ENCODE measurements around the gene INPP5B. TPM values are rescaled to one million over a fixed set of nuclear protein-coding genes. Genes with fewer than 3 reads are reported as not detected.

Gene INPP5B
- total RNA-seq, 1 experiment from 2014 or later = 26.8 TPM

DNA sequence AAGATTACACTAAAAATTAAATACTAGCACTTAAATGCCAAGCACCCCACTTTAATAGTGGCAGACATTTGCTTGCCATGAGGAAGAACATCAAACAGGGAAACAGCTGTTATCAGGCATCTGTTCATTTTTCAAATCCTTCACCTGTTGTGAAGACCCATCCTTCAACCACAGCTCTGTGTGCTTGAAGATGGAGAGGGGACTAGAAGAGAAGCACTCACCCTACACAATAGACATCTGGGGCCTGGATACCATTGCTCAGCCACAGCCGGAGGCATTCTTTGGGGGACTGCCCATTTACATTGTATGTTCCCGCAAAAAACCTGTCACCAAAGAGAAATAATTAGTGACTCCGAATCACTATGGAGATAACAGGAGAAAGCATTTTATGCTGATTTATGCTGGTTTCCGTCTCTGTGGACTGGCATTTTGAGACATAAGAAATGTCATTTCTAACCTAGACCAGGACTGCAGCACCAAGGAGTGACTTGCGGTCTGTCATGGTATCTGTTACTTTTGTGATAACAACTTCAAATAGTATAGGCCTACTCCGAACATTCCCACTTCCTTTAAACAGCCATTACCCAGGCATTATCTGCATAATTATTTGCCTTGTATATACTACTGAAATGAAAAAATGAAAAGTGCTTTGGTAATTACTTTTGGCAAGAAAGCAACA is 58.7 kb downstream of the INPP5B start:
- Mint-ChIP-seq H3K4me3 (no peak overlapping the region), H3K27me3 (ENCODE audit: low read depth) (no peaks in the 10 kb centered on the region), H3K27ac (no peak overlapping the region), H3K4me1 (no peaks in the 10 kb centered on the region), H3K9me3 (no peaks in the 10 kb centered on the region), H3K36me3 (peaks cover 37% of the 10 kb centered on the region)
- ATAC-seq (no peak), DNase-seq (ENCODE audit: low spot score) (no peak)
- POLR2A ChIA-PET = no interaction called here
- TF ChIP-seq HMGA2 (CRISPR knock-in tag; IDR thresholded peaks at IDR 0.05) (no peak), RORB (CRISPR knock-in tag; IDR thresholded peaks at IDR 0.05) (no peak), EMX1 (CRISPR knock-in tag; IDR thresholded peaks at IDR 0.05) (no peak), FOXP1 (CRISPR knock-in tag; IDR thresholded peaks at IDR 0.05; ENCODE audit: borderline replicate concordance) (no peak)
- TF ChIP-seq, protein P1, sequence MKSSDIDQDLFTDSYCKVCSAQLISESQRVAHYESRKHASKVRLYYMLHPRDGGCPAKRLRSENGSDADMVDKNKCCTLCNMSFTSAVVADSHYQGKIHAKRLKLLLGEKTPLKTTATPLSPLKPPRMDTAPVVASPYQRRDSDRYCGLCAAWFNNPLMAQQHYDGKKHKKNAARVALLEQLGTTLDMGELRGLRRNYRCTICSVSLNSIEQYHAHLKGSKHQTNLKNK (CRISPR knock-in tag; IDR thresholded peaks at IDR 0.05) = no peak
- CTCF ChIA-PET = interaction anchor here (1.8 kb wide), 1 partner anchor 44 kb away, joined by 4 read pairs; no protein-coding TSS in a partner anchor

DNA sequence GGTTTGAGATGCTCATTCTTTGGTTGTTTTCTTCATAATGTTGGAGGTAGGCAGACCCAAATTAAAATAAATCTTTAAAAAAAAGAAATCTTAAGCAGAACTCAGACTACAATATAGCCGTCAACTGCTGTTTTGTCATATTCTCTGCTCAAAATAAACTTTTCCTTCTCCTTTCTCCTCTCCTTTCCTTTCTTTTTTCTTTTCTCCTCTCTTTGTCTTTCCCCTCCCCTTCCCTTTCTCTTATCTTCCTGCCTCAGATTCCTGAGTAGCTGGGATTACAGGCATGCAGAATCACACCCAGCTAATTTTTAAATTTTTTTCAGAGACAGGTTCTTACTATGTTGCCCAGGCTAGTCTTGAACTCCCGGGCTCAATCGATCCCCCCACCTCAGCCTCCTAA is 62.7 kb downstream of the INPP5B start:
- no peak for TF ChIP-seq TP53 (CRISPR knock-in tag; IDR thresholded peaks at IDR 0.05)
- TF ChIP-seq, protein P2, sequence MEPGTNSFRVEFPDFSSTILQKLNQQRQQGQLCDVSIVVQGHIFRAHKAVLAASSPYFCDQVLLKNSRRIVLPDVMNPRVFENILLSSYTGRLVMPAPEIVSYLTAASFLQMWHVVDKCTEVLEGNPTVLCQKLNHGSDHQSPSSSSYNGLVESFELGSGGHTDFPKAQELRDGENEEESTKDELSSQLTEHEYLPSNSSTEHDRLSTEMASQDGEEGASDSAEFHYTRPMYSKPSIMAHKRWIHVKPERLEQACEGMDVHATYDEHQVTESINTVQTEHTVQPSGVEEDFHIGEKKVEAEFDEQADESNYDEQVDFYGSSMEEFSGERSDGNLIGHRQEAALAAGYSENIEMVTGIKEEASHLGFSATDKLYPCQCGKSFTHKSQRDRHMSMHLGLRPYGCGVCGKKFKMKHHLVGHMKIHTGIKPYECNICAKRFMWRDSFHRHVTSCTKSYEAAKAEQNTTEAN (CRISPR knock-in tag; IDR thresholded peaks at IDR 0.05) = no peak
- no peak for TF ChIP-seq GTF2I (CRISPR knock-in tag; conservative IDR thresholded peaks at IDR 0.05)
- ChIA-PET POLR2A (no interaction called here), CTCF (interaction anchor here (0.9 kb wide), 1 partner anchor 52 kb away, joined by 3 read pairs; no protein-coding TSS in a partner anchor)
- H3K36me3 Mint-ChIP-seq = peaks cover 55% of the 10 kb centered on the region
- no peaks in the 10 kb centered on the region for H3K4me1 Mint-ChIP-seq
- ATAC-seq (no peak), DNase-seq (ENCODE audit: low spot score) (no peak)
- H3K27ac Mint-ChIP-seq = no peak overlapping the region
- H3K27me3 Mint-ChIP-seq (ENCODE audit: low read depth) = no peaks in the 10 kb centered on the region
- no peak overlapping the region for H3K4me3 Mint-ChIP-seq
- no peaks in the 10 kb centered on the region for H3K9me3 Mint-ChIP-seq

DNA sequence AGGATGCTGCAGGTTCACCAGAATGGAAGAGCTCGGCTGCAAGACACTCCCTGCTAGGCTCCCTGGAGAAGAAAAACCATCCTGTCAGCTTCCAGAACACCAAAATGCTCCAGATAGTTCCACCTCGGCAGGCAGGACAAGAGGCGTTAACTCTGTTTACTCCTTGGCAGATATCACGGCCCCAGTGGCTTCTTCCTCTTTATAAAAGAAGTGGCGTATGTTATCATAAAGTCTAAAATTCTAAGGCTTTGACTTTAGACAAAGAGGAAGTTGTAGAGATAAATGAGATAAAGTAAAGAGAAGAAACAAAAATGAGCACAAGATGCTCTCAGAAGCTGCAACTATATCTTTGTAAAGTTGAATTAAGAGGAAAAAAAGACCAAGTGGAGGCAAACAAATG is 63.2 kb downstream of the INPP5B start:
- no peaks in the 10 kb centered on the region for H3K27me3 Mint-ChIP-seq (ENCODE audit: low read depth)
- peaks cover 55% of the 10 kb centered on the region for H3K36me3 Mint-ChIP-seq

More for the DNA sequence above, 63.2 kb downstream of the INPP5B start:
- ChIA-PET POLR2A (no interaction called here), CTCF (interaction anchor here (0.9 kb wide), 1 partner anchor 52 kb away, joined by 3 read pairs; no protein-coding TSS in a partner anchor)
- Mint-ChIP-seq H3K4me1 (no peaks in the 10 kb centered on the region), H3K9me3 (no peaks in the 10 kb centered on the region), H3K4me3 (no peak overlapping the region), H3K27ac (no peak overlapping the region)
- TF ChIP-seq SMAD4 (CRISPR knock-in tag; IDR thresholded peaks at IDR 0.05) = no peak
- TF ChIP-seq, protein P3, sequence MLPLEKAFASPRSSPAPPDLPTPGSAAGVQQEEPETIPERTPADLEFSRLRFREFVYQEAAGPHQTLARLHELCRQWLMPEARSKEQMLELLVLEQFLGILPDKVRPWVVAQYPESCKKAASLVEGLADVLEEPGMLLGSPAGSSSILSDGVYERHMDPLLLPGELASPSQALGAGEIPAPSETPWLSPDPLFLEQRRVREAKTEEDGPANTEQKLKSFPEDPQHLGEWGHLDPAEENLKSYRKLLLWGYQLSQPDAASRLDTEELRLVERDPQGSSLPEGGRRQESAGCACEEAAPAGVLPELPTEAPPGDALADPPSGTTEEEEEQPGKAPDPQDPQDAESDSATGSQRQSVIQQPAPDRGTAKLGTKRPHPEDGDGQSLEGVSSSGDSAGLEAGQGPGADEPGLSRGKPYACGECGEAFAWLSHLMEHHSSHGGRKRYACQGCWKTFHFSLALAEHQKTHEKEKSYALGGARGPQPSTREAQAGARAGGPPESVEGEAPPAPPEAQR (CRISPR knock-in tag; IDR thresholded peaks at IDR 0.05) = no peak
- no peak for TF ChIP-seq FOXP1 (CRISPR knock-in tag; IDR thresholded peaks at IDR 0.05; ENCODE audit: borderline replicate concordance)
- no peak for TF ChIP-seq GABPB1 (CRISPR knock-in tag; IDR thresholded peaks at IDR 0.05)
- TF ChIP-seq, protein P4, sequence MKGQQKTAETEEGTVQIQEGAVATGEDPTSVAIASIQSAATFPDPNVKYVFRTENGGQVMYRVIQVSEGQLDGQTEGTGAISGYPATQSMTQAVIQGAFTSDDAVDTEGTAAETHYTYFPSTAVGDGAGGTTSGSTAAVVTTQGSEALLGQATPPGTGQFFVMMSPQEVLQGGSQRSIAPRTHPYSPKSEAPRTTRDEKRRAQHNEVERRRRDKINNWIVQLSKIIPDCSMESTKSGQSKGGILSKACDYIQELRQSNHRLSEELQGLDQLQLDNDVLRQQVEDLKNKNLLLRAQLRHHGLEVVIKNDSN (CRISPR knock-in tag; IDR thresholded peaks at IDR 0.05) = no peak
- TF ChIP-seq, protein P5, sequence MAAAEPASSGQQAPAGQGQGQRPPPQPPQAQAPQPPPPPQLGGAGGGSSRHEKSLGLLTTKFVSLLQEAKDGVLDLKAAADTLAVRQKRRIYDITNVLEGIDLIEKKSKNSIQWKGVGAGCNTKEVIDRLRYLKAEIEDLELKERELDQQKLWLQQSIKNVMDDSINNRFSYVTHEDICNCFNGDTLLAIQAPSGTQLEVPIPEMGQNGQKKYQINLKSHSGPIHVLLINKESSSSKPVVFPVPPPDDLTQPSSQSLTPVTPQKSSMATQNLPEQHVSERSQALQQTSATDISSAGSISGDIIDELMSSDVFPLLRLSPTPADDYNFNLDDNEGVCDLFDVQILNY (CRISPR knock-in tag; IDR thresholded peaks at IDR 0.05) = no peak
- TF ChIP-seq JUN (CRISPR knock-in tag; IDR thresholded peaks at IDR 0.05) = no peak
- TF ChIP-seq, protein P6, sequence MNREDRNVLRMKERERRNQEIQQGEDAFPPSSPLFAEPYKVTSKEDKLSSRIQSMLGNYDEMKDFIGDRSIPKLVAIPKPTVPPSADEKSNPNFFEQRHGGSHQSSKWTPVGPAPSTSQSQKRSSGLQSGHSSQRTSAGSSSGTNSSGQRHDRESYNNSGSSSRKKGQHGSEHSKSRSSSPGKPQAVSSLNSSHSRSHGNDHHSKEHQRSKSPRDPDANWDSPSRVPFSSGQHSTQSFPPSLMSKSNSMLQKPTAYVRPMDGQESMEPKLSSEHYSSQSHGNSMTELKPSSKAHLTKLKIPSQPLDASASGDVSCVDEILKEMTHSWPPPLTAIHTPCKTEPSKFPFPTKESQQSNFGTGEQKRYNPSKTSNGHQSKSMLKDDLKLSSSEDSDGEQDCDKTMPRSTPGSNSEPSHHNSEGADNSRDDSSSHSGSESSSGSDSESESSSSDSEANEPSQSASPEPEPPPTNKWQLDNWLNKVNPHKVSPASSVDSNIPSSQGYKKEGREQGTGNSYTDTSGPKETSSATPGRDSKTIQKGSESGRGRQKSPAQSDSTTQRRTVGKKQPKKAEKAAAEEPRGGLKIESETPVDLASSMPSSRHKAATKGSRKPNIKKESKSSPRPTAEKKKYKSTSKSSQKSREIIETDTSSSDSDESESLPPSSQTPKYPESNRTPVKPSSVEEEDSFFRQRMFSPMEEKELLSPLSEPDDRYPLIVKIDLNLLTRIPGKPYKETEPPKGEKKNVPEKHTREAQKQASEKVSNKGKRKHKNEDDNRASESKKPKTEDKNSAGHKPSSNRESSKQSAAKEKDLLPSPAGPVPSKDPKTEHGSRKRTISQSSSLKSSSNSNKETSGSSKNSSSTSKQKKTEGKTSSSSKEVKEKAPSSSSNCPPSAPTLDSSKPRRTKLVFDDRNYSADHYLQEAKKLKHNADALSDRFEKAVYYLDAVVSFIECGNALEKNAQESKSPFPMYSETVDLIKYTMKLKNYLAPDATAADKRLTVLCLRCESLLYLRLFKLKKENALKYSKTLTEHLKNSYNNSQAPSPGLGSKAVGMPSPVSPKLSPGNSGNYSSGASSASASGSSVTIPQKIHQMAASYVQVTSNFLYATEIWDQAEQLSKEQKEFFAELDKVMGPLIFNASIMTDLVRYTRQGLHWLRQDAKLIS (CRISPR knock-in tag; IDR thresholded peaks at IDR 0.05; ENCODE audit: borderline replicate concordance) = no peak
- TF ChIP-seq GRHL2 (CRISPR knock-in tag; IDR thresholded peaks at IDR 0.05; ENCODE audit: insufficient replicate concordance, severe bottlenecking) = no peak
- TF ChIP-seq, protein P7, sequence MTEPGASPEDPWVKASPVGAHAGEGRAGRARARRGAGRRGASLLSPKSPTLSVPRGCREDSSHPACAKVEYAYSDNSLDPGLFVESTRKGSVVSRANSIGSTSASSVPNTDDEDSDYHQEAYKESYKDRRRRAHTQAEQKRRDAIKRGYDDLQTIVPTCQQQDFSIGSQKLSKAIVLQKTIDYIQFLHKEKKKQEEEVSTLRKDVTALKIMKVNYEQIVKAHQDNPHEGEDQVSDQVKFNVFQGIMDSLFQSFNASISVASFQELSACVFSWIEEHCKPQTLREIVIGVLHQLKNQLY (CRISPR knock-in tag; IDR thresholded peaks at IDR 0.05) = no peak
- TF ChIP-seq ZBTB21 (CRISPR knock-in tag; IDR thresholded peaks at IDR 0.05; ENCODE audit: borderline replicate concordance) = no peak
- TF ChIP-seq NR3C1 (CRISPR knock-in tag; conservative IDR thresholded peaks at IDR 0.05; ENCODE audit: low read depth) = no peak
- ATAC-seq = no peak
- no peak for DNase-seq (ENCODE audit: low spot score)
